ENCODE measurements around the gene C1QL3.

DNA sequence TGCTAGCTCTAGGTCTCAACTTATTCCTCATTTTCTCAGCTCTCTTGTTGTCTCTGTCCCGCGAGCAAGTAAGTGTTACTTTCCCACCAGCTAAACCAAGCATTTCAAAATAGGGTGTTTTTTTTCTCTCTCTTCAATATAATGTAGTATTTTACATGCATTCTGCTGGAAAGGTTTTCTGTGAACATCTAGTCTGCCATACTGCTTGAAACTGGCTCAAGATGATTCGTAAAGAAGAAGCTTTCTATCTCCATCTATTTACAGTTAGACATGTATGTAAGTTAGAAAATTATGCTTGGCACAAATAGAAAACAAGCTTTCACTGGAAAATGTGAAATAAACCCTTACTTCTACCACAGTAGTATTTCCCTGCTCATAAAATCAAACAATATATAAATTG is 31.2 kb downstream of the C1QL3 start:
- no peak for TF ChIP-seq CTCF (IDR thresholded peaks at IDR 0.05)
- no peak for TF ChIP-seq EZH2 (IDR thresholded peaks at IDR 0.05)
- TF ChIP-seq EZH2phosphoT487 (IDR thresholded peaks at IDR 0.05) = no peak
